Gastroesophageal sphincter (tissue), 3 donors: ENCODE data around the gene DDX21.

Experiments used
- CTCF ChIP-seq, 4 experiments: fragments of 200-600 bp in 2 of 4; fragments of 450-650 bp in 2 of 4; sonication (generic) in 1 of 4; IDR thresholded peaks; one replicate each; pipeline ENCODE4 v1.5.1; 2017 to 2019; ENCODE audit warnings: antibody characterized with exemption in 4 of 4, mild to moderate bottlenecking in 2 of 4, moderate library complexity in 2 of 4
- EP300 ChIP-seq: sonication (generic); formaldehyde crosslinking; IDR thresholded peaks from one replicate; pipeline ENCODE4 v1.6.1; 2017; ENCODE audit warnings: antibody characterized with exemption, mild to moderate bottlenecking
- POLR2A ChIP-seq, 2 donors: fragments of 450-650 bp; IDR thresholded peaks; one replicate each; pipeline ENCODE4 v1.6.1; 2017; ENCODE audit warnings: antibody characterized with exemption in 2 of 2, mild to moderate bottlenecking in 2 of 2, moderate library complexity in 1 of 2
- POLR2AphosphoS5 ChIP-seq: sonication (generic); formaldehyde crosslinking; IDR thresholded peaks from one replicate; pipeline ENCODE4 v1.6.1; 2017; ENCODE audit warnings: antibody characterized with exemption

GRCh38 chr10:69007260-69007659 is 51.3 kb downstream of the DDX21 start:
- TF ChIP-seq CTCF (IDR thresholded peaks at IDR 0.05) (no peak), POLR2A (IDR thresholded peaks at IDR 0.05) (no peak), POLR2AphosphoS5 (no peak), EP300 (no peak)
